Bronchial epithelial cell (primary cell): ENCODE measurements around the gene ZNF883. TPM values are rescaled to one million over a fixed set of nuclear protein-coding genes. Genes with fewer than 3 reads are reported as not detected.

Experiments used
- DNase-seq: peaks from one replicate; pipeline ENCODE4 v3.0.0-alpha.2; 2010; ENCODE audit warnings: low read depth
- FAIRE-seq: peaks from 2 replicates; lab custom pipeline; 2011; peaks lifted over from hg19 to GRCh38; lab: Jason Lieb, UNC
- H3K27me3 ChIP-seq: 2 replicates; pipeline ENCODE4 v1.5.1; 2011; ENCODE audit warnings: low read length; ENCODE audit not compliant: control insufficient read depth, insufficient read depth
- H3K36me3 ChIP-seq: 2 replicates; pipeline ENCODE4 v1.5.1; 2011; ENCODE audit warnings: low read length; ENCODE audit not compliant: control insufficient read depth, insufficient read depth
- H3K4me3 ChIP-seq: 2 replicates; pipeline ENCODE4 v1.5.1; 2011; ENCODE audit warnings: mild to moderate bottlenecking, low read depth, low read length, control low read depth
- total RNA-seq: library from RNA; depleted of rRNA; stranded (reverse); fragments of >200 nt; gene quantifications from 2 replicates; pipeline ENCODE4 v1.2.1, GENCODE V29; 2014
- TF ChIP-seq, protein P1 (sequence below): IDR thresholded peaks from 2 replicates; pipeline ENCODE4 v1.5.1; 2011; ENCODE audit warnings: mild to moderate bottlenecking, moderate library complexity, low read length, control low read depth, inconsistent platforms; ENCODE audit not compliant: insufficient read depth, severe bottlenecking

ZNF883 gene
- total RNA-seq, 1 donor from 2014 or later: 0.53 TPM

GRCh38 chr9:112914524-112914923, 97.5 kb downstream of the ZNF883 start:
- Histone ChIP-seq H3K36me3 (no peaks in the 10 kb centered on the region), H3K4me3 (no peak overlapping the region), H3K27me3 (no peaks in the 10 kb centered on the region)
- FAIRE-seq (no peak), DNase-seq (no peak)
- TF ChIP-seq, protein P1, sequence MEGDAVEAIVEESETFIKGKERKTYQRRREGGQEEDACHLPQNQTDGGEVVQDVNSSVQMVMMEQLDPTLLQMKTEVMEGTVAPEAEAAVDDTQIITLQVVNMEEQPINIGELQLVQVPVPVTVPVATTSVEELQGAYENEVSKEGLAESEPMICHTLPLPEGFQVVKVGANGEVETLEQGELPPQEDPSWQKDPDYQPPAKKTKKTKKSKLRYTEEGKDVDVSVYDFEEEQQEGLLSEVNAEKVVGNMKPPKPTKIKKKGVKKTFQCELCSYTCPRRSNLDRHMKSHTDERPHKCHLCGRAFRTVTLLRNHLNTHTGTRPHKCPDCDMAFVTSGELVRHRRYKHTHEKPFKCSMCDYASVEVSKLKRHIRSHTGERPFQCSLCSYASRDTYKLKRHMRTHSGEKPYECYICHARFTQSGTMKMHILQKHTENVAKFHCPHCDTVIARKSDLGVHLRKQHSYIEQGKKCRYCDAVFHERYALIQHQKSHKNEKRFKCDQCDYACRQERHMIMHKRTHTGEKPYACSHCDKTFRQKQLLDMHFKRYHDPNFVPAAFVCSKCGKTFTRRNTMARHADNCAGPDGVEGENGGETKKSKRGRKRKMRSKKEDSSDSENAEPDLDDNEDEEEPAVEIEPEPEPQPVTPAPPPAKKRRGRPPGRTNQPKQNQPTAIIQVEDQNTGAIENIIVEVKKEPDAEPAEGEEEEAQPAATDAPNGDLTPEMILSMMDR: no peak

- no peak for DNase-seq
- Histone ChIP-seq H3K36me3 (no peaks in the 10 kb centered on the region), H3K27me3 (no peaks in the 10 kb centered on the region), H3K4me3 (no peak overlapping the region)
- TF ChIP-seq, protein P1: no peak
- FAIRE-seq: no peak
Measured at GRCh38 chr9:112913326-112913725, 98.7 kb downstream of the ZNF883 start.

- TF ChIP-seq, protein P1: no peak
- no peaks in the 10 kb centered on the region for H3K27me3 ChIP-seq
- FAIRE-seq: no peak
Measured at GRCh38 chr9:112912636-112913035, 99.4 kb downstream of the ZNF883 start.

GRCh38 chr9:112911736-112912135, 100.3 kb downstream of the ZNF883 start:
- Histone ChIP-seq H3K4me3 (no peak overlapping the region), H3K36me3 (no peaks in the 10 kb centered on the region), H3K27me3 (no peaks in the 10 kb centered on the region)
- TF ChIP-seq, protein P1: no peak
- DNase-seq (no peak), FAIRE-seq (no peak)

More at GRCh38 chr9:112912636-112913035, 99.4 kb downstream of the ZNF883 start:
- Histone ChIP-seq H3K36me3 (no peaks in the 10 kb centered on the region), H3K4me3 (no peak overlapping the region)
- DNase-seq: no peak

Other genes with a start within 250 kb of the ZNF883 start
- not detected in 2 replicates for gene SLC46A2, start 121.3 kb downstream of the ZNF883 start, total RNA-seq
- 0.77 and 0.79 TPM in 2 replicates for gene ZFP37, start 44.5 kb upstream of the ZNF883 start, total RNA-seq
- gene SLC31A2, start 138.8 kb upstream of the ZNF883 start, total RNA-seq: 25.1 and 42.6 TPM in 2 replicates
- 11.1 and 12.9 TPM in 2 replicates for gene FKBP15, start 209.1 kb upstream of the ZNF883 start, total RNA-seq
- gene SLC31A1, start 209.4 kb upstream of the ZNF883 start, total RNA-seq: 29.7 and 50.1 TPM in 2 replicates